GM12878 (cell line): ENCODE results near the gene TIAM1.

Experiments
- BRCA1 ChIP-seq: IDR thresholded peaks from 2 replicates; pipeline ENCODE4 v1.6.1; 2011; ENCODE audit warnings: low read depth, low read length, improper control_type of control experiment
- CBX3 ChIP-seq: fragments of 200-600 bp; sonication (generic); IDR thresholded peaks from 2 replicates; pipeline ENCODE4 v1.6.1; 2016; ENCODE audit warnings: low read depth, borderline replicate concordance
- CTCF ChIP-seq, 3 experiments: IDR thresholded peaks in 2 of 3; conservative IDR thresholded peaks in 1 of 3; 2 replicates each; pipeline ENCODE4 v1.5.1; 2011; ENCODE audit warnings: low read depth in 3 of 3, low read length in 3 of 3, mild to moderate bottlenecking in 3 of 3, control low read depth in 2 of 3, moderate library complexity in 2 of 3, inconsistent platforms in 1 of 3, mixed read lengths in 1 of 3; ENCODE audit not compliant: control insufficient read depth in 2 of 3, insufficient read depth in 1 of 3; ENCODE audit errors: extremely low read depth in 1 of 3
- EP300 ChIP-seq, 2 experiments: fragments of 150-350 bp in 1 of 2; IDR thresholded peaks; 2 replicates each; pipeline ENCODE4 v1.6.1; 2011 to 2012; ENCODE audit warnings: low read depth in 2 of 2, low read length in 2 of 2, borderline replicate concordance in 1 of 2, improper control_type of control experiment in 1 of 2, inconsistent platforms in 1 of 2; ENCODE audit not compliant: control insufficient read depth in 1 of 2
- EZH2 ChIP-seq: IDR thresholded peaks from 2 replicates; pipeline ENCODE4 v1.6.1; 2012; ENCODE audit warnings: low read depth, mild to moderate bottlenecking, control low read depth, inconsistent platforms, low read length, borderline replicate concordance; ENCODE audit not compliant: control insufficient read depth
- FOXK2 ChIP-seq: fragments of 450-650 bp; IDR thresholded peaks from 2 replicates; pipeline ENCODE4 v1.6.1; 2017; ENCODE audit warnings: mild to moderate bottlenecking, moderate library complexity
- KDM1A ChIP-seq: fragments of 200-600 bp; sonication (generic); IDR thresholded peaks from 2 replicates; pipeline ENCODE4 v1.6.1; 2016; ENCODE audit warnings: borderline replicate concordance
- POLR2A ChIP-seq: IDR thresholded peaks from 2 replicates; pipeline ENCODE4 v1.6.1; 2011; ENCODE audit warnings: low read depth, mild to moderate bottlenecking, low read length
- POLR2AphosphoS5 ChIP-seq: IDR thresholded peaks from 2 replicates; pipeline ENCODE4 v1.6.1; 2011; ENCODE audit warnings: mild to moderate bottlenecking, low read length, inconsistent platforms
- TARDBP ChIP-seq: IDR thresholded peaks from 2 replicates; pipeline ENCODE4 v1.6.1; 2016; ENCODE audit warnings: borderline replicate concordance
- USF2 ChIP-seq: IDR thresholded peaks from 2 replicates; pipeline ENCODE4 v1.6.1; 2011; ENCODE audit warnings: low read depth, low read length, improper control_type of control experiment, borderline replicate concordance
- ZNF274 ChIP-seq: IDR thresholded peaks from one replicate; pipeline ENCODE4 v1.8.0; 2011; ENCODE audit not compliant: insufficient read length, insufficient read depth

GRCh38 chr21:31368361-31368760 lies 24.3 kb upstream of the TIAM1 start:
- TF ChIP-seq EP300 (IDR thresholded peaks at IDR 0.05; ENCODE audit: borderline replicate concordance in 1 of 2, control insufficient read depth in 1 of 2, low read depth in 2 of 2, low read length in 2 of 2) (no peak), ZNF274 (no peak), KDM1A (no peak), FOXK2 (no peak), EZH2 (no peak), CBX3 (no peak), TARDBP (no peak), USF2 (no peak), CTCF (IDR thresholded peaks at IDR 0.05 in 2 of 3, conservative IDR thresholded peaks at IDR 0.05 in 1 of 3; ENCODE audit: control insufficient read depth in 2 of 3, extremely low read depth in 1 of 3, insufficient read depth in 1 of 3, low read depth in 3 of 3, low read length in 3 of 3) (no peak), POLR2AphosphoS5 (no peak), POLR2A (no peak), BRCA1 (no peak)
